Measurements from ENCODE around the gene RPP25L. TPM values are rescaled to one million over a fixed set of nuclear protein-coding genes. Genes with fewer than 3 reads are reported as not detected.

Gene RPP25L
- total RNA-seq, 1 experiment from 2014 or later, result 51.1 TPM

DNA sequence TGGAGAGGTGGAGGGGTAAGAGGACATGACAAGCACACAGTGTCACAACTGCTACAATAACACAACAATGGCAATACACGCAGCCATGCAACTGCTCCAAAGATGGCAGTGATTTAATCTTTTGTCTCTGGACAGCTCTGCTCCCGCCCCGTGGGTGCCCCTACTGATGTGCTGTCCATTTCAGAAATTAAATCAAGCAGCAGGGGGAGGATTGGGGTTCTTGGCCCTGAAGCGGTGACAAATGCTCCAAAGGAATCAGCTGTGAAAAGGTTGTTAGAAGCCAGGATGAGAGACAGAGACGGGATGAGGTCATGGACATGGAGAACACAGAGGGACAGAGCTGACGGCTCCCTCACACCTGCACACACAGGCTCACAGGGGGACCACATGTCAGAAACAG, 44.9 kb downstream of the RPP25L start:
- no peak overlapping the region for H3K9ac ChIP-seq (ENCODE audit: low read length)
- H3K27me3 ChIP-seq (ENCODE audit: insufficient read depth, low read length), result no peaks in the 10 kb centered on the region
- H3K27ac ChIP-seq (ENCODE audit: low read depth, low read length), result no peak overlapping the region
- ChIA-PET CTCF (no interaction called here), POLR2A (no interaction called here), RAD21 (ENCODE audit: low non-redundant PET in 1 of 2, low total read pairs in 2 of 2, uncharacterized antibody in 2 of 2, unreplicated experiment in 2 of 2) (no interaction called here)
- no peak for TF ChIP-seq EGR1 (IDR thresholded peaks at IDR 0.05; ENCODE audit: low read depth)
- no peak for TF ChIP-seq EZH2 (IDR thresholded peaks at IDR 0.05)
- TF ChIP-seq CEBPB (IDR thresholded peaks at IDR 0.05; ENCODE audit: low read depth), result no peak
- no peak for TF ChIP-seq SP1 (IDR thresholded peaks at IDR 0.05; ENCODE audit: low read depth)
- TF ChIP-seq POLR2AphosphoS5 (IDR thresholded peaks at IDR 0.05; ENCODE audit: low read depth, low read length), result no peak
- no peak for TF ChIP-seq ZFX (IDR thresholded peaks at IDR 0.05)
- no peak for TF ChIP-seq JUND (IDR thresholded peaks at IDR 0.05)
- TF ChIP-seq SIN3A (IDR thresholded peaks at IDR 0.05; ENCODE audit: low read depth), result no peak
- TF ChIP-seq ELF1 (IDR thresholded peaks at IDR 0.05; ENCODE audit: borderline replicate concordance, low read depth), result no peak
- no peak for TF ChIP-seq SRF (IDR thresholded peaks at IDR 0.05; ENCODE audit: low read depth)
- TF ChIP-seq CBX3 (IDR thresholded peaks at IDR 0.05; ENCODE audit: low read depth), result no peak
- no peak for TF ChIP-seq POLR2A (IDR thresholded peaks at IDR 0.05; ENCODE audit: borderline replicate concordance, extremely low read depth, insufficient read depth, insufficient read length)
- TF ChIP-seq, protein P1, sequence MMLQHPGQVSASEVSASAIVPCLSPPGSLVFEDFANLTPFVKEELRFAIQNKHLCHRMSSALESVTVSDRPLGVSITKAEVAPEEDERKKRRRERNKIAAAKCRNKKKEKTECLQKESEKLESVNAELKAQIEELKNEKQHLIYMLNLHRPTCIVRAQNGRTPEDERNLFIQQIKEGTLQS (IDR thresholded peaks at IDR 0.05), result no peak
- TF ChIP-seq, protein P2, sequence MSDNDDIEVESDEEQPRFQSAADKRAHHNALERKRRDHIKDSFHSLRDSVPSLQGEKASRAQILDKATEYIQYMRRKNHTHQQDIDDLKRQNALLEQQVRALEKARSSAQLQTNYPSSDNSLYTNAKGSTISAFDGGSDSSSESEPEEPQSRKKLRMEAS (IDR thresholded peaks at IDR 0.05), result no peak
- no peak for TF ChIP-seq FOSL1 (IDR thresholded peaks at IDR 0.05; ENCODE audit: low read depth)
- TF ChIP-seq TCF7L2 (IDR thresholded peaks at IDR 0.05; ENCODE audit: borderline replicate concordance, extremely low read depth, insufficient read depth, insufficient read length), result no peak
- H3K9me3 ChIP-seq (ENCODE audit: control insufficient read depth in 1 of 2, insufficient read depth in 1 of 2, low read depth in 1 of 2, low read length in 2 of 2), result no peaks in the 10 kb centered on the region
- H4K20me1 ChIP-seq (ENCODE audit: insufficient read depth), result no peaks in the 10 kb centered on the region
- ATAC-seq, result no peak
- H3K9me2 ChIP-seq (ENCODE audit: insufficient read depth), result no peaks in the 10 kb centered on the region
- H2AFZ ChIP-seq (ENCODE audit: low read depth, low read length, poor library complexity, severe bottlenecking), result no peak overlapping the region
- no peak for DNase-seq (ENCODE audit: low read depth, low spot score)
- BruUV-seq (replicated peaks), result no TSS peak
- H3K79me2 ChIP-seq (ENCODE audit: insufficient read depth, low read length), result no peaks in the 10 kb centered on the region
- H3K4me3 ChIP-seq (replicated peaks in 1 of 2; ENCODE audit: low read depth in 1 of 2, low read length in 2 of 2), result no peak overlapping the region
- H3K4me1 ChIP-seq (ENCODE audit: control insufficient read depth in 1 of 2, insufficient read depth in 2 of 2, low read length in 2 of 2), result no peaks in the 10 kb centered on the region; a peak in 1 of 4 replicates
- no peaks in the 10 kb centered on the region for H3K36me3 ChIP-seq (ENCODE audit: control insufficient read depth in 1 of 2, insufficient read depth in 2 of 2, low read length in 2 of 2)
- no peak overlapping the region for H3K4me2 ChIP-seq (ENCODE audit: low read length)
- intact Hi-C loops (cut with micrococcal nuclease), result no loop called here

Data from HCT116 (cell line).